ENCODE measurements around the gene ZNF697. TPM values are rescaled to one million over a fixed set of nuclear protein-coding genes. Genes with fewer than 3 reads are reported as not detected.

The ZNF697 gene
- total RNA-seq, 4 donors from 2014 or later = 1.00 to 5.6 (median 2.9) TPM

DNA sequence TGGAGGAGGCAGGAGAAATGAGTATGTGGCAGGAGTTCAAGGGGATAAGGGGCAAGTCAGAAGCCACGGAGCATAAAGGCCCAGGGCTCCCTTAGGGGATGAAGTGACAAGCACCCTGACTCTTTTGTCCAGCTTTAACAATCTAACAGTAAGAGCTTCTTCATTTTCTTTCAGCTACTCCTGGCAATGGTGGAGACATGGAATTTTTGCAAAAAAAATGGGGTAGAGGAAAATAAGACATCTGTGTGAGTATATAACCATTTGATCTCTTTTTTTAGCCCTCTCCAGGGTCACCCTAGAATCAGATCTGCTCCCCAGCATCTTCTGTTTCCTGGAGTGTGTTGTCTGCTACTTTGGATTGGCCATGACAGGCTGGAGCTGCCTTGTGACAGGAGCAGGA is 47.1 kb downstream of the ZNF697 start:
- no peaks in the 10 kb centered on the region for H3K9me3 ChIP-seq
- no peaks in the 10 kb centered on the region for H3K36me3 ChIP-seq
- TF ChIP-seq, protein P1, sequence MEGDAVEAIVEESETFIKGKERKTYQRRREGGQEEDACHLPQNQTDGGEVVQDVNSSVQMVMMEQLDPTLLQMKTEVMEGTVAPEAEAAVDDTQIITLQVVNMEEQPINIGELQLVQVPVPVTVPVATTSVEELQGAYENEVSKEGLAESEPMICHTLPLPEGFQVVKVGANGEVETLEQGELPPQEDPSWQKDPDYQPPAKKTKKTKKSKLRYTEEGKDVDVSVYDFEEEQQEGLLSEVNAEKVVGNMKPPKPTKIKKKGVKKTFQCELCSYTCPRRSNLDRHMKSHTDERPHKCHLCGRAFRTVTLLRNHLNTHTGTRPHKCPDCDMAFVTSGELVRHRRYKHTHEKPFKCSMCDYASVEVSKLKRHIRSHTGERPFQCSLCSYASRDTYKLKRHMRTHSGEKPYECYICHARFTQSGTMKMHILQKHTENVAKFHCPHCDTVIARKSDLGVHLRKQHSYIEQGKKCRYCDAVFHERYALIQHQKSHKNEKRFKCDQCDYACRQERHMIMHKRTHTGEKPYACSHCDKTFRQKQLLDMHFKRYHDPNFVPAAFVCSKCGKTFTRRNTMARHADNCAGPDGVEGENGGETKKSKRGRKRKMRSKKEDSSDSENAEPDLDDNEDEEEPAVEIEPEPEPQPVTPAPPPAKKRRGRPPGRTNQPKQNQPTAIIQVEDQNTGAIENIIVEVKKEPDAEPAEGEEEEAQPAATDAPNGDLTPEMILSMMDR (IDR thresholded peaks at IDR 0.05) = no peak
- no peak for TF ChIP-seq POLR2AphosphoS5 (IDR thresholded peaks at IDR 0.05)
- TF ChIP-seq POLR2A (IDR thresholded peaks at IDR 0.05) = no peak
- no peak for TF ChIP-seq EP300 (IDR thresholded peaks at IDR 0.05; ENCODE audit: low read depth)
- in situ Hi-C loops (cut with MboI; ENCODE audit: low pct_ligation_motif_present in 1 of 4, low pct_unique_long_range_greater_than_20kb in 1 of 4, low sequenced_read_pairs in 3 of 4) = no loop called here
- H3K27me3 ChIP-seq = no peaks in the 10 kb centered on the region
- no peaks in the 10 kb centered on the region for H3K4me1 ChIP-seq
- no peak overlapping the region for H3K4me3 ChIP-seq
- WGBS, 2 donors (ENCODE audit: low coverage in 1 of 2) = 77% methylated on average over 1 of the region's 1 CpG; no CpG with 5 or more reads in 1 of the 2 donors
- no peak for DNase-seq
- no peak overlapping the region for H3K27ac ChIP-seq
- intact Hi-C loops (cut with DNase I; ENCODE audit: low total_unique reads) = no loop called here

DNA sequence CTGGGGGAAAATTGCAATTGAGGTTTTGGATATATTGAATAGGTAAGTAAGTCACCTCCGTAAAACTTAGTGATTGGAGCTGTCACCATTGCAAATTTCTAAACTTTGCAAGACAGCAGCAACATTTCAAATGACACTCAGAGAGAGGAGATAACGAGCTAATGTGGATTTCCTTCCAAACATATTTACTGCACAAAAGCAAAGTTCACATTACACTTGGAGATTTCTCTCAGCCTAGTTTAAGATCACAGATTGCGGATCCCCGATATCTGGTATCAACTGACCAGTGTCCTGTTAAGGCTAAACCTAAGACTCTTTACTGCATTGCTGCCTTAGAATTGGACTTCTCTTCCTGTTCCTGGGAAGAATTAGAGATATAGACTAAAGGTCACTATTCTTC is 47.5 kb downstream of the ZNF697 start:
- Histone ChIP-seq H3K9me3 (no peaks in the 10 kb centered on the region), H3K36me3 (no peaks in the 10 kb centered on the region), H3K27me3 (no peaks in the 10 kb centered on the region), H3K27ac (no peak overlapping the region), H3K4me1 (no peaks in the 10 kb centered on the region), H3K4me3 (no peak overlapping the region)
- TF ChIP-seq, protein P1 (IDR thresholded peaks at IDR 0.05) = no peak
- TF ChIP-seq EP300 (IDR thresholded peaks at IDR 0.05; ENCODE audit: low read depth) = no peak
- no peak for TF ChIP-seq POLR2A (IDR thresholded peaks at IDR 0.05)
- TF ChIP-seq POLR2AphosphoS5 (IDR thresholded peaks at IDR 0.05) = no peak
- WGBS, 2 donors (ENCODE audit: low coverage in 1 of 2) = 87 to 100% methylated on average over 2 to 4 of the region's 4 CpGs
- no peak for DNase-seq
- intact Hi-C loops (cut with DNase I; ENCODE audit: low total_unique reads) (no loop called here), in situ Hi-C loops (cut with MboI; ENCODE audit: low pct_ligation_motif_present in 1 of 4, low pct_unique_long_range_greater_than_20kb in 1 of 4, low sequenced_read_pairs in 3 of 4) (no loop called here)

DNA sequence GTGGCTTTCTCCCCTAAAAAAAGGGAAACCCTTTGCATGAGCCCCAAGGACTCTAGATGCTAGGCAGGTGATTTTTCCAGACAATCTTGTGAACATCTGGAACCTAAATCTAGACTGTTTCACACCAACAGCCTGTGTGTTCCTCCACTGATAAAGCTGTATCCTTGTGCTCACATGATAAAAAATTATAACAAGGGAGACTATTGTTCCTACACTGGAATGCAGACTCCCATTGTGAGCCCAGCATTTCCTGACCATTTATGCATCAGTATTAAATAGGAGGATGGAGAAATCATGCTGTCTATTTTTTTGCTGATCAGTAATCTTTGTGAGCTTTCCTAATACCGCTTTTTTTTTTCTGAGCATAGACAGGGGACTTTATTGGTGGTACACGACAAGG is 52.5 kb downstream of the ZNF697 start:
- intact Hi-C loops (cut with DNase I; ENCODE audit: low total_unique reads) (no loop called here), in situ Hi-C loops (cut with MboI; ENCODE audit: low pct_ligation_motif_present in 1 of 4, low pct_unique_long_range_greater_than_20kb in 1 of 4, low sequenced_read_pairs in 3 of 4) (no loop called here)
- WGBS, 2 donors (ENCODE audit: low coverage in 1 of 2) = 71 to 100% methylated on average over 1 to 2 of the region's 2 CpGs
- no peak for DNase-seq
- Histone ChIP-seq H3K36me3 (no peaks in the 10 kb centered on the region), H3K27me3 (no peaks in the 10 kb centered on the region), H3K4me1 (no peaks in the 10 kb centered on the region), H3K4me3 (no peak overlapping the region), H3K27ac (no peak overlapping the region), H3K9me3 (no peaks in the 10 kb centered on the region)
- no peak for TF ChIP-seq EP300 (IDR thresholded peaks at IDR 0.05; ENCODE audit: low read depth)
- TF ChIP-seq POLR2AphosphoS5 (IDR thresholded peaks at IDR 0.05) = no peak
- no peak for TF ChIP-seq POLR2A (IDR thresholded peaks at IDR 0.05)
- TF ChIP-seq, protein P1 (IDR thresholded peaks at IDR 0.05) = no peak

DNA sequence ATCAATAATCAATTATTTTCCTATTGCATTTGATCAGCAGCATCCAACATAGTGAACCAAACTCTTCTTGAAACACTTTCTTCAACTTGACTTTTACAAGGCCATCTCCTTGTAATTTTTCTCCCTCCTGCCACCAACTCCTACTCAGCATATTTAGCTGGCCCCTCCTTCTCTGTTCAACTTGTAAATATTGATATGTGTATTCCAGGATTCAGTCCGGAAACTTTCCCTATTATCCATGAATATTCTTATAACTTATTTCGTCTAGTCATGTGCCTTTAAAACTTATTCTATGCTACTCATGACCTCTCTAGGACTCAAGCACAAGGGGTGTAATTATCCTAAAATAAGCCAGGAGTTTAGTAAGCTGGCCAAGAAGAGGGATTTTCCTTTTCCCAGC is 52.9 kb downstream of the ZNF697 start:
- DNase-seq = no peak
- no peaks in the 10 kb centered on the region for H3K36me3 ChIP-seq
- H3K27ac ChIP-seq = no peak overlapping the region
- no peak for TF ChIP-seq POLR2A (IDR thresholded peaks at IDR 0.05)
- no peak for TF ChIP-seq EP300 (IDR thresholded peaks at IDR 0.05; ENCODE audit: low read depth)
- TF ChIP-seq, protein P1 (IDR thresholded peaks at IDR 0.05) = no peak
- no peak for TF ChIP-seq POLR2AphosphoS5 (IDR thresholded peaks at IDR 0.05)
- H3K9me3 ChIP-seq = no peaks in the 10 kb centered on the region
- 86% methylated on average over 2 of the region's 2 CpGs; no CpG with 5 or more reads in 1 of the 2 donors for WGBS, 2 donors (ENCODE audit: low coverage in 1 of 2)
- in situ Hi-C loops (cut with MboI; ENCODE audit: low pct_ligation_motif_present in 1 of 4, low pct_unique_long_range_greater_than_20kb in 1 of 4, low sequenced_read_pairs in 3 of 4) (no loop called here), intact Hi-C loops (cut with DNase I; ENCODE audit: low total_unique reads) (no loop called here)
- H3K27me3 ChIP-seq = no peaks in the 10 kb centered on the region
- no peak overlapping the region for H3K4me3 ChIP-seq
- H3K4me1 ChIP-seq = no peaks in the 10 kb centered on the region

Measured in transverse colon (tissue), 4 donors.